CD4-positive, alpha-beta T cell treated with Interleukin-12 subunit alpha and Interleukin-12 subunit beta, for 1 hour (primary cell): Measurements from ENCODE around the gene OTOG.

ENCODE experiments used
- DNase-seq: peaks from one replicate; pipeline ENCODE4 v3.0.0-alpha.2; 2020

Gene OTOG

GRCh38 chr11:17668166-17668565, 121.1 kb downstream of the OTOG start:
- DNase-seq: no peak

DNA sequence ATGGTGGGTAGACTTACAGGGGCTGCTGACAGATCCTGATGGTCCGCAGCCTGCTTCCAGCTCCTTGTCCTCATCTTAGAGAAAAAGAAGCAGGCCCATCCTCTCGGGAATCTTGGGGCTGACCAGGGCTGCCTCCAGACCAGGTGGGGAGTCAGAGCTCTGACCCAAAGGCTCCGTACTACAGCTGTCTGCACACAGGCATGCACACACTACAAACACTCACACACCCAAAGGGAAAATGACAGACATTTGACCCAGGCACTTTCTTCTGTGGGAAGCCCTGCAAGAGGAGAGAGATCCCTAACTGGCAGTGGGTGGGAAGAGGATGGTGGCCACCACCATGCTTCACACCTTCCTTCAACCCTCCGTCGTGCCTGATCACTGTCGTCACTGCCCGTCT, 125.4 kb downstream of the OTOG start:
- no peak for DNase-seq

- no peak for DNase-seq
Observed at GRCh38 chr11:17673951-17674350, 126.9 kb downstream of the OTOG start.

DNA sequence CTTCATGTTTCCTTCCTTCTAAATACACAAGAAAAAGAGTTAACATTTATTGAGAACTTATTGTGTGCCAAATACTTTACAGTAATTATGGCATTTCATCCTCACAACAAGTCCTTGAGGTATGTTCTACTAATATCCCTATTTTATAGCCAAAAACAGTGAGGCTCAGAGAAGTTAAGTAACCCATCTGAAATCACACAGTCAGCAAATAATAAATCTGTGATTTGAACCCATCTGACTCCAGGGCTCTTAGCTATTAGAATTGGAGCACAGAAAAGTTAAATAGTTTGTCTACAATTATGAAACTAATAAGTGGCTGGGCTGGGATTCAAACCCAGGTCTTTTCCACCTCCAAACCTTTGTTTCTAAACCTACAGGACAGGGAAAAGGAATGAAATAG, 135.8 kb downstream of the OTOG start:
- DNase-seq: no peak

- DNase-seq: no peak
Observed at GRCh38 chr11:17683377-17684161, 136.5 kb downstream of the OTOG start.

- no peak for DNase-seq
Observed at GRCh38 chr11:17684550-17684949, 137.5 kb downstream of the OTOG start.

GRCh38 chr11:17686231-17686980, 139.3 kb downstream of the OTOG start:
- no peak for DNase-seq

DNA sequence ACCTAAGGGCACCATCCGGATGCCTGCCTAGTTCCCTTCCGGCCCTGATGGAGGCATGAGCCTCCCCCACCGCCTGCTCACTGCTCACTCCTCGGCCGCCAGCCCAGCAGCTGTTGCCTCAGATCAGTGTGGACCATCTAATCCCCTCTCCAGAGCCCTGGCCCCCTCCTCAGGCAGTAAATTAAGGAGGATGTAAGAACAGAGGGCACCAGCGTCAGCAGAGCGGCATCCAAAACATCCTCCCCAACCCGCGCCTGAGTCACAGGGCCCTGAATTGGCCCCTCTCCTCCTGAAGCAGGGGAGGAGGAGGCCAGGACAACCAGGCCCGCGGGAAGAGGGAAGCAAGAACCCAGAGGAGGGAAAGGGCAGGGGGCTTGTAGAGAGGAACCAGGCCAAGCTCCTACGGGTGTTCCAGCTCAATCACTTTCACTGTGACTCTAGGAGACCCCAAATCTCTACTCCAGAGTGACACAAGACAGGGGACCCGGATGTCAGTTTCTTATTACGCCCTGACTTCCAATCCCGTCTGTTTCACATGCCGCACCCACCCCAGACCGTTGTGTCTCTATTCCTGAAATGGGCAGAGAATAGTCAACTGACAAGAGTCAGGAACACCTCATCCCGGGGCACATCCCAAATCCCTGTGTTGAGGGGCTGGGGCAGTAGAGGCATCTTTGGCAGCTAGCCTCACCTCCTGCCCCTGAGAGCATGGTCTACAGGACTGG, 141.0 kb downstream of the OTOG start:
- DNase-seq: no peak

GRCh38 chr11:17691550-17691949, 144.5 kb downstream of the OTOG start:
- no peak for DNase-seq

DNA sequence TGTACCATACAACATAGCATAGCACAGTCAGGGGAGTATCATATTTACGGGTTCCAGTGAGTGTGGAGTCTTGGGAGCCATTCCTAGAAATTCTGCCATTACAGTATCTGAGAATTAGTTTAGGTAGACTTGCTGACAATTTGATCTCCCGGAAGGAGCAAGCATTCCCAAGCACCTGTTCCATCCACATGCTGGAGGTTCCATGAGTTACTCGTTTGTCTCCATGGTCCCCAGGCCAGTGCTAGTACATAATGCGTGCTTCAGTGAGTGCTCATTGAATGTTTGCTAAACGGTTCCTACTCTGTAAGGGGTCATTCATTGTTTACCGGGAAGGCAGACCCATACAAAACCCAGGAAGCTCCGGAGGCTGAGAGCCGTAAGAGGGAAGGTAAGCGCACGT, 144.9 kb downstream of the OTOG start:
- no peak for DNase-seq

DNA sequence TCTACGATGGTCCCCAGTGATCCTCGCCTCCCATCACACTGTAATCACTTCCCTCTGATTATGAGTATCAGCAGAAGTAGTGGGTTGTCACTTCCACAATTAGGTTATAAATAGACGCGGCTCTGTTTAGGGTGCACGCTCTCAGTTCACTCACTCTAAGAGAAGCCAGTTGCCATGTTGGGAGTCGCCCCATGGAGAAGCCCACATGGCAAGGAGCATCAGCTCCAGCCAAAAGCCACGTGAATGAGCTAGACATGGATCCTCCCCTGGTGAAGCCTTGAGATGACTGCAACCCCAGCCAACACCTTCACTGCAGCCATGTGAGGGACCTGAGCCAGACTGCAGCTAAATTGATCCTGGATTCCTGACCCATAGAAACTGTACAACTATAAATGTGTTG, 145.9 kb downstream of the OTOG start:
- no peak for DNase-seq

- DNase-seq: no peak
Observed at GRCh38 chr11:17693531-17693930, 146.5 kb downstream of the OTOG start.

GRCh38 chr11:17694494-17695110, 147.5 kb downstream of the OTOG start:
- no peak for DNase-seq

GRCh38 chr11:17695454-17696441, 148.7 kb downstream of the OTOG start:
- DNase-seq: no peak

- DNase-seq: no peak
Observed at GRCh38 chr11:17696741-17697140, 149.7 kb downstream of the OTOG start.
